CD4-positive, alpha-beta T cell treated with Interleukin-17A for 1 hour (primary cell): ENCODE data around the gene CYP27C1.

Source experiments
- DNase-seq: peaks from one replicate; pipeline ENCODE4 v3.0.0-alpha.2; 2020

CYP27C1 gene

GRCh38 chr2:127191331-127192219 lies 28.5 kb downstream of the CYP27C1 start:
- no peak for DNase-seq

GRCh38 chr2:127188797-127189196 lies 31.3 kb downstream of the CYP27C1 start:
- no peak for DNase-seq

GRCh38 chr2:127187831-127188230 lies 32.3 kb downstream of the CYP27C1 start:
- DNase-seq, result no peak

DNA sequence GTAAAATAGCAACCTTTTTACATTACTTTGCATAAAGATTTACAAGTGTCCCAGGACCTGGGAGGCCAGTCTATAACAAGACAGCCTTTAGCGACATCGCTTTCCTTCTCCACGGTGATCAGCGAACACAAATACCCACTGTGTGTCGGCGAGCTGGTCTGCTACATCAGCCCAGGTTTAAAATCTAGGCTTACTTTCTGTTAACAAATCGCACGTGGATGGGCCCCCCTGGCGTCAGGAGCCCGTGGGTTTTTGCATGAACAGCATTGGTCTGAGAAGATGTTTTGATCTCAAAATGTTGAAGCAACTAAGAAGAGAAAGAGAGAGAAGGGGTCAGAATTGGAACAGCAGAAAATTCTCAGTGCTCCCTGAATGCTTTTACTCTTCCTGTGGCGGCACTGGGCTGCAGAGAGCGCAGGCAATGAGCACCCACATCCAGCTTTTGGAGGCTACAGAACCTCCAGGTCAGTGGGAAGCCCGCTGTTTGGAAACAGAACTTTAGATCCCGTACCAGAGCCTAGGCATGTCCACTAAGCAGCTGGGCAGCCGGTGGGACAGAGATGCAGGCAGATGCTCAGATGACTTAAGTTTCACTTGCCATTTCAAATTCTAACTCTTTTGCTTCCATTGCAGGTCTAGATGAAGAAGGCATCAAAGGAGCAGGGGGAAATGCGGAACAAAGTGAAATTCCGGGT lies 32.9 kb downstream of the CYP27C1 start:
- DNase-seq, result no peak

GRCh38 chr2:127185705-127186104 lies 34.4 kb downstream of the CYP27C1 start:
- no peak for DNase-seq

DNA sequence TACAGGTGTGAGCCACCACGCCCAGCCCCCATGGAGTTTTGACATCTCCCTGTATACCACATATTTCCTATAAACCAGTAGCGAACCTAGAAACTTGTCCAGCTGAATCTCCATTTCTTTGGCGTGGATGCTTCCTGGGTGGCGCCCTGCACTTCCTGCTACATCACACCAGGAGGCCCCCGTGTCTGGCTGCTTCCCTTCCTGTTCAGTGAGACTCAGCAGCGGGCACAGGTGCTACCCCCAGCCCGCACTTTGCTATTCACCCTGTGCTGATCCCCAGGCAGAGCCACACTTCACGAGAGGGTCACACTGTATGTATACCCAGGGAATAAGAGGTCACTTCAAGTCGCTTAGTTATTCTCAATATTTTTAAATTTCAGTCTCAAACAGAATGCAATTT lies 35.0 kb downstream of the CYP27C1 start:
- no peak for DNase-seq

- DNase-seq, result no peak
Measured at GRCh38 chr2:127183771-127184170, 36.3 kb downstream of the CYP27C1 start.

DNA sequence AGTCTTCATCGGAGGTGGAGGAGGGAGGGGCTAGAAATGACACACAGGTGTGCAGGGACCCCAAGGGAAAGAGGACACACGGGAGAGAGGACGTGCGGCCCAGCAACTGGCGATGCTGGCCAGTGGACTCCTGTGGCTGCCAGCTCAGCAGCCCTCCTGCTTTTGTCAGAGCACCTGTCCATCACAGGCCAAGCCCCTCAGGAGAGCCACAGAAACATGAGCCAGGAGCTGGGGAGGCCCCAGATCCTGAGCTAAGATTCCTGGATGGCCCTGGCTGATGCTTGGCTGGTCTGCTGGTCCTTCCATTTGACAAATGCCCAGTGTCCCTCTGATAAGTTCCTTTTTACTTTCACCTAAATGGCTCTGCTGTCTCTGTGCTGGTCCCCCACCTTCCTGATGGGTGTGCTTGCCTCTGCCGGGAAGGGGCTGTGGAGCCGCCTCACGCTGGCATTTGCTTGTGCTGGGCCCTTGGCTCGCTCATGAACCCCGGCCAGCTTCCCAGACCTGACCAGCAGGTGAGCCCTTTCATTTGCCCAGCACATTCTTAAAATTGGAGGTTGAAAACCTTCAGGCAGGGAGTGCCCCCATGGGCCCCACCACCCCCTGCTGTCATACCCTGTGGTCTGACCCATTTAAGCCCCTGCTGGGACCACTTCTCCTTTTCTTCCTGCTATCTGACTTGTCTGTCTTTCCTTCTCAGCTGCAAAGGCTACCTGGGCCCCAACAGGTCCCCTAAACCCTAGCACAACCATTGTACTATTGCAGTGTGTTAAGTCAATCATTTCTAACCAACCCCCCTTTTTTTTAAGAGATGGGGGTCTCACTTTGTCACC lies 37.3 kb downstream of the CYP27C1 start:
- DNase-seq, result no peak

DNA sequence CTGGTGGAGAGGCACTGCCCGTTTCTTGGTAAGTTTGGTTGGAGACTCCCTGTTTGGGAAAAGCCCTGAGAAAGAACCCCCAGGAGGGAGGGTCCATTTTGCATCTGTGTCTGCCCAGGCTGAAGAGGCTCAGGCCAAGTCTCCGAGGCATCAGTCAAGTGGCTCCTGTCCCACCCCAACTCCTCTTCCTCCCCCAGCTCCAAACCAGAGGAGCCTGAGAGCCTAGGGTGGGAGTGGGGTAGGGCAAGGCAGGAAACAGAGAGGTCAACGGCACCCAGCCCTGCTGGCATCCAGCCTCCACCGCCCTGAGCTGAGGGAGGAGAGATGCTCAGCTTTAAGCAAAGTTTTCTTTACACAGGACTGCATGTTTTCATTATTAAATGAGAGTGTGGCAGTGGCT lies 38.2 kb downstream of the CYP27C1 start:
- no peak for DNase-seq

GRCh38 chr2:127179766-127180165 lies 40.3 kb downstream of the CYP27C1 start:
- DNase-seq, result no peak

DNA sequence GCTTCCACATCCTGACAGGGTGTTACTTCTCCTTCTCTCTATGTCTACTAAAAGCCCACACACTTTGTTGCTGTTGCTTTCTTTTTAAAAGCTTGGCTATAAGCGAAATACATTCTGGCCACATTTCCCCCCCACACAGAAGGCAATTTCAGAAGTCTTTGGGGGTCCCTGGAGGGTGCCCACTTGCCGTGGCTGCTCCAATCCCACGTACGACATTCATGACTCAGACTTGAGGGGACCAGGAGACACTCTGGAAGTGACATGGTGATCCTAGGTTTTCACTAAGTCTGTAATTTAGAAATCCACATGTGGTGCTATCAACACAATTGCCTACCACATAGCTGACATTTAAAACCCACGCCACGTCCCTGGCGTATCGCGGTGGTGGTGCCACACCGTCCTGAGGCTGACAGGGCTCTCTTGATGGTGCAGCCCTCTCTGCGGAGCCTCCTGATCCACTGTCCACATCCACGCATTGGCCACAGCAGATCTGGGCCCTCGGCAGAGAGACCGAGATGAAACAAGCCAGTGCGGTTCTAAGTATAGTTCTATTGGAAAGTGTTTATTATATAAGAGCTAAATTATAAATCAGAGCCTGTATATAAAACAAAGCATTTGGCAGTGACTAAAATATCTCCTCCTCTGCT lies 42.4 kb downstream of the CYP27C1 start:
- no peak for DNase-seq

DNA sequence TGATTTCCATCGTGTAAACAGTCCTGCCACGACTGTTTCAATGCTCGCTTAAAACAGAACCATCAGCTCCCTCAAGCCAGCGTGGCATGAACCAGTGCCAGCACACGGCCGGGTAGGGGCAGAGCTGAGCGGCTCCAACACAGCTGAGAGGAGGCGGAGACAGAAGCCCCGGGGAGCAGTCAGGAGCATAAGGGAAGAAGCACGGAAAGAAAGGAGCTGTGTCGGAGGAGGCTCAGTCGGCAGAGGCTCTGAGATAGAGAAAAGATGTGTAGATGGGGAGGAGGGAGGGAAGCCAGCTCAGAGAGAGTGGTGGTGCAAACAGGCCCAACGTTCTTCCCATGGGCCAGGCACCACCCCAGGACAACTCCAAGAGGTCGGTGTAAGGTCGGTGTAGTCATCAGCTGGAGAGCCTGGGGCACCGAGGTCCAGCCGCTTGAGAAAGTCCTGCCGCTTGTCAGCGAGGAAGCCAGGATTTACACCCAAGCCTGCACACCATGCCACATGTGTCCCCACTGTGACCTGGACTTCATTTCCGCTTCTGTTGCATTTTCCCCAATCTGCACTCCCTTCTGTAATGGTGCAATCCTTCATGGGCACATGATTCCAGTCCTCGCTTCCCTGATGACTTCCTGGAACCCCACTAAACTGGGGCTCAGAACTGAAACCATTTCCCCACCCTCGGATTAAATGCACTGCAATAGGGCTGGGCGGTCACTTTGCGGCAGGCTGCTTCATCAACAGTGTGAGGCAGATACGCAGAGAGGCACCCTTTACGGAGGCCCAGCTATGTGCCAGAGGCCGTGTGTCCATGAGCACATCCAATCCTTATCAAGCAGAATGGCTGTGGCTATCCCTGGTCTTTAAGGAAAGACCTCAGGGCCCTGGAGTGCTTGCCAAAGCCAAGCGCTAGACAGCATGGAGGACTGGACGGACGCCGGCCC lies 43.5 kb downstream of the CYP27C1 start:
- DNase-seq, result no peak

GRCh38 chr2:127175751-127176354 lies 44.2 kb downstream of the CYP27C1 start:
- no peak for DNase-seq

- no peak for DNase-seq
Measured at GRCh38 chr2:127175041-127175721, 44.9 kb downstream of the CYP27C1 start.

DNA sequence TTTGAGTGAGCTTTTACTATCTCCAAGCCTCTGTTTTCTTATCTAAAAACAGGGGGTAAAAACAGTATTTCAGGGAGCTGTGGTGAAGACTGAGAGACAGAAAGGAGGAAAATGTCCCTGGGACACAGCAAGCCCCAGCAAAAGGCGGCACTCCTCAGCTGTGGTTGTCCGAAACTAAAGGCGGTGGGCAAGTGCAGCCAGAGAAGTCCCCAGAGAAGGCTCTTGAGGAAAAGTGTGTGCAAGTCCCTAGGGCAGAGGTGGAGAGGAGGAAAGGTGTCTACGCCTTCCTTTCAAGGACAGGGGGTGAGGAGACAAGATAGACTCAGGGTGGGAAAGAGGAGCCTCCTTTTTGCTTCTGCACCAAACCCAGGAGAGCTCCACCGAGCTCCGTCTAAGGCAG lies 45.5 kb downstream of the CYP27C1 start:
- no peak for DNase-seq

- no peak for DNase-seq
Measured at GRCh38 chr2:127174136-127174535, 46.0 kb downstream of the CYP27C1 start.

DNA sequence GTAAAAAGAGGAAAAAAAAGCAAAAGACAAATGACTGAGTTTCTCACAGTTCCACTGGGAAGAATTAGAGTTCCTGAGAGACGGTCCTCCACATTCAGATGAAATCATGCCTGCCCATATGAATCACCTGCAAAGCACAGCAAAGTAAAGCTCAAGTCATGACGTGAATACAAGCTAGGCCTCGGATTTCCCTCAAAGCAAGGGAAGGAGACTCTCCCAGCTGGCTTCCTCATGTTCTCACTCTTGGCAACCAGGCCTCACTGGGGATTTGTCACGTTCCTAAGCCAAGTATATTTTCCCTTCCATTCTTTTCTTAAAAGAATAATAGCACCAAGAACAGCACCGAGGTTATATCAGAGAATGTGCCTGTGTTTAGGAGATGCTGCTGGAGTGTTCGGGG lies 47.0 kb downstream of the CYP27C1 start:
- no peak for DNase-seq

GRCh38 chr2:127172306-127172705 lies 47.8 kb downstream of the CYP27C1 start:
- no peak for DNase-seq

- DNase-seq, result no peak
Measured at GRCh38 chr2:127170452-127171197, 49.5 kb downstream of the CYP27C1 start.

- DNase-seq, result no peak
Measured at GRCh38 chr2:127170021-127170420, 50.1 kb downstream of the CYP27C1 start.
